ENCODE measurements around the gene IL2RA. TPM values are rescaled to one million over a fixed set of nuclear protein-coding genes. Genes with fewer than 3 reads are reported as not detected.

The IL2RA gene
- total RNA-seq, 4 donors from 2014 or later = 0.15 to 0.28 TPM; not detected in 2

DNA sequence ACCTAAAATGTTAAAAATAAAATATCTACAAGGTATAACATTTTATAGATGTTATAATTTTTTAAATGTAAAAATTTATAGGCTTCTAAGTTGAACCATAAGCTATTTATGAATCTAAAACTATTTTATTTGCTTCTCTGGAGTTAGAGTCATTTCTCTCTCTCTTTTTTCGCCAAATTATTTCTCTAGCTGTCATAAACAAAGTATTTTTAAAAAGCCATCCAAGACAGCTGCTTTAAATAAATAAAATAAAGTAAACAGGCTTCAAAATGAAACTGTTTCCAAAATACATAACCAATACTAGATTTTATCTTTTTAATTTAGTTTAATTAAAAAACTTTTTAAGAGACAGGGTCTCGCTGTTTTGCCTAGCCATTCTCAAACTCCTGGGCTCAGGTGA, 72.4 kb downstream of the IL2RA start:
- intact Hi-C loops (cut with DNase I; ENCODE audit: low total_unique reads) = no loop called here
- peaks cover 0 to 15% of the 10 kb centered on the region in 2 donors for H3K9me3 ChIP-seq
- peak overlapping the region; percentile 71 to 76 for H3K27ac ChIP-seq
- peaks cover 0 to 9% of the 10 kb centered on the region in 2 donors for H3K4me1 ChIP-seq
- DNase-seq = no peak
- H3K36me3 ChIP-seq = no peaks in the 10 kb centered on the region
- H3K27me3 ChIP-seq = no peaks in the 10 kb centered on the region
- TF ChIP-seq, protein P1, sequence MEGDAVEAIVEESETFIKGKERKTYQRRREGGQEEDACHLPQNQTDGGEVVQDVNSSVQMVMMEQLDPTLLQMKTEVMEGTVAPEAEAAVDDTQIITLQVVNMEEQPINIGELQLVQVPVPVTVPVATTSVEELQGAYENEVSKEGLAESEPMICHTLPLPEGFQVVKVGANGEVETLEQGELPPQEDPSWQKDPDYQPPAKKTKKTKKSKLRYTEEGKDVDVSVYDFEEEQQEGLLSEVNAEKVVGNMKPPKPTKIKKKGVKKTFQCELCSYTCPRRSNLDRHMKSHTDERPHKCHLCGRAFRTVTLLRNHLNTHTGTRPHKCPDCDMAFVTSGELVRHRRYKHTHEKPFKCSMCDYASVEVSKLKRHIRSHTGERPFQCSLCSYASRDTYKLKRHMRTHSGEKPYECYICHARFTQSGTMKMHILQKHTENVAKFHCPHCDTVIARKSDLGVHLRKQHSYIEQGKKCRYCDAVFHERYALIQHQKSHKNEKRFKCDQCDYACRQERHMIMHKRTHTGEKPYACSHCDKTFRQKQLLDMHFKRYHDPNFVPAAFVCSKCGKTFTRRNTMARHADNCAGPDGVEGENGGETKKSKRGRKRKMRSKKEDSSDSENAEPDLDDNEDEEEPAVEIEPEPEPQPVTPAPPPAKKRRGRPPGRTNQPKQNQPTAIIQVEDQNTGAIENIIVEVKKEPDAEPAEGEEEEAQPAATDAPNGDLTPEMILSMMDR (IDR thresholded peaks at IDR 0.05) = no peak
- TF ChIP-seq POLR2A (IDR thresholded peaks at IDR 0.05) = no peak
- no peak overlapping the region for H3K4me3 ChIP-seq

DNA sequence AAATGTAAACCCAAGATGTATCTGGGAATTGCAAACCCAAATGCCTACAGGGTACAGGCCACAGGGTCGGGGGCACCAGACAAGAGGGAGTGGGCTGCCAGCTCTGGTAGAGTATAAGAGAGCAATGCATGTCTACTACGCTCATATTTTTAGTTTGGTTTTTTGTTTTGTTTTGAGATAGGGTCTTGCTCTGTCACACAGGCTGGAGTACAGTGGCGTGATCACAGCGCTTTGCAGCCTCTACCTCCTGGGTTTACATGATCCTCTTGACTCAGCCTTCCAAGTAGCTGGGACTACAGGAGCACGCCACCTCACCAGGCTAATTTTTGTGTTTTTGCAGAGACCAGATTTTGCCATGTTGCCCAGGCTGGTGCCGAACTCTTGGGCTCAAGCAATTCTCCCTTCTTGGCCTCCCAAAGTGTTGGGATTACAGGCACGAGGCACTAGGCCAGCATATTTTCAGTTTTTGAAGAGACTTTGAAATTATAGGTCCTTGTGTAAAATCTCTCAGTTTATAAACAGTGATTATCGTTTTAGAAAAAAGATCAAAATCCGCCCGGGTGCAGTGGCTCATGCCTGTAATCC, 73.7 kb downstream of the IL2RA start:
- H3K9me3 ChIP-seq = peaks cover 0 to 15% of the 10 kb centered on the region in 2 donors
- no peak overlapping the region for H3K4me3 ChIP-seq
- H3K4me1 ChIP-seq = peaks cover 0 to 9% of the 10 kb centered on the region in 2 donors
- no peaks in the 10 kb centered on the region for H3K36me3 ChIP-seq
- no peaks in the 10 kb centered on the region for H3K27me3 ChIP-seq
- intact Hi-C loops (cut with DNase I; ENCODE audit: low total_unique reads) = no loop called here
- H3K27ac ChIP-seq = peak overlapping the region; percentile 71 to 76
- no peak for TF ChIP-seq POLR2A (IDR thresholded peaks at IDR 0.05)
- TF ChIP-seq, protein P1 (IDR thresholded peaks at IDR 0.05) = no peak
- DNase-seq = no peak

DNA sequence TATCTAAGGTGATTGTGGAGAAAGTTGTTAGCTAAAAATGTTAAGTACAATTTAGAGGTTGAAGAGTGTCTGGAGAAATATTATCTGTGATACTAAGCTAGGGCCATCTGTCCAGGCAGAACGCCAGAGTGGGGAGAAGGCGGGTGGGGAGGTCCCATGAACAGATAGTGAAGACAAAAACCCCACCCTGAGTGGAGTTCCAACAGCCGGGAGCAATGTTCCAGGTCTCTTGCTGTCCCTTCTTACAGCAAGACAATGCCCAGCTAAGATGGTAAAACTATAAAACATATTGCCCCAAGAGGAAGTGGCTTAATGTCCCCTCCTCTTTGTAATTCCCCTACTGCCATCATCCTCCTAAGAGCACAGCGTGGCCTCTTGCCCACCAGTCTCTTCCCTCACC, 74.4 kb downstream of the IL2RA start:
- no peak for TF ChIP-seq POLR2A (IDR thresholded peaks at IDR 0.05)
- TF ChIP-seq, protein P1 (IDR thresholded peaks at IDR 0.05) = no peak
- intact Hi-C loops (cut with DNase I; ENCODE audit: low total_unique reads) = no loop called here
- Histone ChIP-seq H3K4me1 (peaks cover 0 to 9% of the 10 kb centered on the region in 2 donors), H3K36me3 (no peaks in the 10 kb centered on the region), H3K4me3 (no peak overlapping the region), H3K27ac (peak overlapping the region; percentile 71 to 76), H3K9me3 (peaks cover 0 to 13% of the 10 kb centered on the region in 2 donors), H3K27me3 (no peaks in the 10 kb centered on the region)
- DNase-seq = peak; percentile 75 to 79

DNA sequence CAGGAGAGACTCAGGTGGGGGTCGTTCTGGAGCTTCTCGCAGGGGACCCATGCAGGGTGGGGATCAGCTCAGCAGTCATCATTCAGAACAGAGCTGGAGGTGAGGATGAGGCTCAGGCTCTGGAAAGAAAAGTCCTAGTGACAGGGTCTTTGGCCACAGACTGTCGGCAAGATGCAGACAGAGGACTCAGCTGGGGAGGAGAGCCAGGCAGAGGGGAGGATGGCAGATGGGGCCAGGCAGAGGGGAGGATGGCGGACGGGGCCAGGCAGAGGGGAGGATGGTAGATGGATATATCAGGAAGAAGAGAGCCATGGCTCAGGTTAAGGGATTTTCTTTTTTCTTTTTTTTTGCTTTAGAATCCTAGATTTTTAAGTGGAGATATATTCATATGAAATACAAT, 77.1 kb downstream of the IL2RA start:
- Histone ChIP-seq H3K27ac (peak overlapping the region; percentile 68 to 76), H3K4me1 (peaks cover 0 to 9% of the 10 kb centered on the region in 2 donors), H3K4me3 (no peak overlapping the region), H3K27me3 (no peaks in the 10 kb centered on the region), H3K9me3 (no peaks in the 10 kb centered on the region), H3K36me3 (no peaks in the 10 kb centered on the region)
- no peak for DNase-seq
- intact Hi-C loops (cut with DNase I; ENCODE audit: low total_unique reads) = no loop called here
- no peak for TF ChIP-seq POLR2A (IDR thresholded peaks at IDR 0.05)
- TF ChIP-seq, protein P1 (IDR thresholded peaks at IDR 0.05) = no peak

DNA sequence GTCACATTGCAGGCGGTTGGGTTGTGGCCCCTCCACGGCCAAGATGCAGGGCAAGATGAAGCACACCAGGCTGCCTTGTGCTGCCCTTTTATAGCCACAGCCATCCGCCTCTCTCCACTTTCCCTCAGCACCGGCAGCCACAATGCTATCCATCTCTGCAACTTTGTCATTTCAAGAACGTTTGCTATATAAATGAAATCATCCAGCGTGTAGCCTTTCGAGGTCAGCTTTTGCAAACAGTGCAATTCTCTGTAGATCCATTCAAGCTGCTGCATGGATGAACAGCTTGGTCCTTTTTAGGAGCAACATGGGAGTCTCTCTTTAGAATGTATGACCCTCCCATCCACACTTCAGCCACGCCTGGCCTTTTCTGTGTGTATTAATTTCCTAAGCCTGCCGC, 78.4 kb downstream of the IL2RA start:
- Histone ChIP-seq H3K36me3 (no peaks in the 10 kb centered on the region), H3K4me1 (peaks cover 0 to 9% of the 10 kb centered on the region in 2 donors), H3K9me3 (no peaks in the 10 kb centered on the region), H3K27me3 (no peaks in the 10 kb centered on the region), H3K4me3 (no peak overlapping the region), H3K27ac (peak overlapping the region; percentile 44 to 68)
- TF ChIP-seq, protein P1 (IDR thresholded peaks at IDR 0.05) = no peak
- no peak for TF ChIP-seq POLR2A (IDR thresholded peaks at IDR 0.05)
- DNase-seq = no peak
- intact Hi-C loops (cut with DNase I; ENCODE audit: low total_unique reads) = no loop called here
